HCT116 (cell line): ENCODE measurements around the gene QRFPR. TPM values are rescaled to one million over a fixed set of nuclear protein-coding genes. Genes with fewer than 3 reads are reported as not detected.
A peak's percentile ranks its signal among the peaks of the same experiment; 100 is the strongest.

Experiments
- ATAC-seq: fragments of 200-7000 bp; cut with Tn5 transposase; 2 replicates; pipeline ENCODE4 v1.9.1; 2020; ENCODE audit warnings: mild to moderate bottlenecking, moderate library complexity
- BruUV-seq: library from RNA; stranded (reverse); fragments of 400-500 nt; replicated peaks from 2 replicates; lab custom pipeline; 2021; lab: Mats Ljungman, UMichigan
- CTCF ChIA-PET: fragments of 300-600 bp; sonication (Branson Sonifier 250); formaldehyde crosslinking; loops from one replicate; lab custom pipeline; 2021; ENCODE audit warnings: antibody characterized with exemption; lab: Charles Lee
- POLR2A ChIA-PET: fragments of 300-600, 350-600 bp; sonication (Branson Sonifier 250); formaldehyde crosslinking; loops from one replicate; lab custom pipeline; 2021; ENCODE audit warnings: antibody characterized with exemption; lab: Charles Lee
- RAD21 ChIA-PET, 2 experiments: fragments of 300-600 bp; sonication (Branson Sonifier 250); formaldehyde crosslinking; loops; one replicate each; lab custom pipeline; 2023; ENCODE audit warnings: low total read pairs in 2 of 2; ENCODE audit not compliant: uncharacterized antibody in 2 of 2, unreplicated experiment in 2 of 2, low non-redundant PET in 1 of 2; lab: Charles Lee
- DNase-seq: peaks from one replicate; pipeline ENCODE4 v3.0.0-alpha.2; 2010; ENCODE audit warnings: low read depth, low spot score
- H2AFZ ChIP-seq: fragments of 200-600 bp; shearing (Covaris generic), sonication (generic); 2 replicates; pipeline ENCODE4 v1.6.1; 2017; ENCODE audit warnings: low read depth, mixed run types, mixed read lengths, antibody characterized with exemption, low read length; ENCODE audit not compliant: poor library complexity, severe bottlenecking
- H3K27ac ChIP-seq: 2 replicates; pipeline ENCODE4 v1.5.1; 2012; ENCODE audit warnings: low read depth, low read length
- H3K27me3 ChIP-seq: fragments of 200-600 bp; sonication (generic); 2 replicates; pipeline ENCODE4 v1.6.1; 2016; ENCODE audit warnings: mixed run types, low read length, mixed read lengths; ENCODE audit not compliant: insufficient read depth
- H3K36me3 ChIP-seq, 2 experiments: fragments of 200-500 bp in 1 of 2; fragments of 200-600 bp in 1 of 2; sonication (Bioruptor generic) in 1 of 2; sonication (generic) in 1 of 2; 2 replicates each; pipeline versions ENCODE4 v1.5.1 to v1.6.1; 2014 to 2016; ENCODE audit warnings: low read length in 2 of 2, inconsistent platforms in 1 of 2, mixed read lengths in 1 of 2, mixed run types in 1 of 2; ENCODE audit not compliant: insufficient read depth in 2 of 2, control insufficient read depth in 1 of 2
- H3K4me1 ChIP-seq, 2 experiments: fragments of 200-600 bp in 1 of 2; sonication (generic) in 1 of 2; 2 replicates each; pipeline versions ENCODE4 v1.5.1 to v1.6.1; 2012 to 2017; ENCODE audit warnings: low read length in 2 of 2, inconsistent platforms in 1 of 2, mild to moderate bottlenecking in 1 of 2, mixed read lengths in 1 of 2, mixed run types in 1 of 2, moderate library complexity in 1 of 2; ENCODE audit not compliant: insufficient read depth in 2 of 2, control insufficient read depth in 1 of 2
- H3K4me2 ChIP-seq: fragments of 200-600 bp; sonication (generic); 2 replicates; pipeline ENCODE4 v1.6.1; 2017; ENCODE audit warnings: mixed run types, low read length, mixed read lengths
- H3K4me3 ChIP-seq, 2 experiments: fragments of 200-600 bp in 1 of 2; sonication (generic) in 1 of 2; replicated peaks in 1 of 2; 2 replicates each; pipeline ENCODE4 v1.5.1; 2011 to 2016; ENCODE audit warnings: low read length in 2 of 2, control low read depth in 1 of 2, low read depth in 1 of 2, mild to moderate bottlenecking in 1 of 2, mixed read lengths in 1 of 2, mixed run types in 1 of 2
- H3K79me2 ChIP-seq: fragments of 200-600 bp; sonication (generic); 2 replicates; pipeline ENCODE4 v1.6.1; 2017; ENCODE audit warnings: mild to moderate bottlenecking, mixed run types, low read length, moderate library complexity, mixed read lengths; ENCODE audit not compliant: insufficient read depth
- H3K9ac ChIP-seq: fragments of 200-600 bp; sonication (generic); 2 replicates; pipeline ENCODE4 v1.6.1; 2016; ENCODE audit warnings: low read length, mixed read lengths
- H3K9me2 ChIP-seq: fragments of 200-600 bp; sonication (generic), shearing (Covaris generic); 2 replicates; pipeline ENCODE4 v1.6.1; 2017; ENCODE audit warnings: mixed run types, mild to moderate bottlenecking, moderate library complexity; ENCODE audit not compliant: insufficient read depth
- H3K9me3 ChIP-seq, 2 experiments: fragments of 200-500 bp in 1 of 2; fragments of 200-600 bp in 1 of 2; sonication (Bioruptor generic) in 1 of 2; sonication (generic) in 1 of 2; 2 replicates each; pipeline ENCODE4 v1.6.1; 2014 to 2017; ENCODE audit warnings: low read length in 2 of 2, mixed read lengths in 2 of 2, inconsistent platforms in 1 of 2, low read depth in 1 of 2, mild to moderate bottlenecking in 1 of 2, mixed run types in 1 of 2, moderate library complexity in 1 of 2; ENCODE audit not compliant: control insufficient read depth in 1 of 2, insufficient read depth in 1 of 2
- H4K20me1 ChIP-seq: fragments of 200-600 bp; sonication (generic), shearing (Covaris generic); 2 replicates; pipeline ENCODE4 v1.6.1; 2017; ENCODE audit warnings: mixed run types, mild to moderate bottlenecking, moderate library complexity; ENCODE audit not compliant: insufficient read depth
- ATF3 ChIP-seq: IDR thresholded peaks from 2 replicates; pipeline ENCODE4 v1.6.1; 2012
- CBX3 ChIP-seq: IDR thresholded peaks from 2 replicates; pipeline ENCODE4 v1.6.1; 2012; ENCODE audit warnings: low read depth
- CEBPB ChIP-seq: IDR thresholded peaks from 2 replicates; pipeline ENCODE4 v1.6.1; 2012; ENCODE audit warnings: low read depth
- ELF1 ChIP-seq: IDR thresholded peaks from 2 replicates; pipeline ENCODE4 v1.6.1; 2012; ENCODE audit warnings: low read depth, borderline replicate concordance
- EZH2 ChIP-seq: fragments of 200-600 bp; sonication (generic); IDR thresholded peaks from 2 replicates; pipeline ENCODE4 v1.6.1; 2017; ENCODE audit warnings: antibody characterized with exemption, mixed run types
- FOSL1 ChIP-seq: IDR thresholded peaks from 2 replicates; pipeline ENCODE4 v1.6.1; 2012; ENCODE audit warnings: low read depth
- JUND ChIP-seq: IDR thresholded peaks from 2 replicates; pipeline ENCODE4 v1.6.1; 2012
- POLR2A ChIP-seq: IDR thresholded peaks from 2 replicates; pipeline ENCODE4 v1.7.0; 2011; ENCODE audit warnings: borderline replicate concordance; ENCODE audit not compliant: insufficient read depth, insufficient read length; ENCODE audit errors: extremely low read depth
- POLR2AphosphoS5 ChIP-seq: IDR thresholded peaks from 2 replicates; pipeline ENCODE4 v1.6.1; 2011; ENCODE audit warnings: mild to moderate bottlenecking, low read depth, low read length, moderate library complexity
- RAD21 ChIP-seq: IDR thresholded peaks from 2 replicates; pipeline ENCODE4 v1.6.1; 2012; ENCODE audit warnings: low read depth, mild to moderate bottlenecking
- SIN3A ChIP-seq: IDR thresholded peaks from 2 replicates; pipeline ENCODE4 v1.6.1; 2012; ENCODE audit warnings: low read depth
- SP1 ChIP-seq: IDR thresholded peaks from 2 replicates; pipeline ENCODE4 v1.6.1; 2012; ENCODE audit warnings: low read depth
- SRF ChIP-seq: IDR thresholded peaks from 2 replicates; pipeline ENCODE4 v1.6.1; 2012; ENCODE audit warnings: low read depth
- TCF7L2 ChIP-seq: IDR thresholded peaks from 2 replicates; pipeline ENCODE4 v1.7.0; 2011; ENCODE audit warnings: borderline replicate concordance, inconsistent platforms; ENCODE audit not compliant: insufficient read depth, insufficient read length; ENCODE audit errors: extremely low read depth
- ZFX ChIP-seq: fragments of 450-650 bp; IDR thresholded peaks from 2 replicates; pipeline ENCODE4 v1.6.1; 2017
- ZNF274 ChIP-seq: fragments of 200-500 bp; sonication (Bioruptor generic); IDR thresholded peaks from 2 replicates; pipeline ENCODE4 v1.6.1; 2014; ENCODE audit warnings: mild to moderate bottlenecking, low read depth, low read length, inconsistent platforms
- intact Hi-C: fragments of 100-400 bp; cut with micrococcal nuclease; formaldehyde crosslinking; loops from 2 replicates; pipeline ENCODE4 v1.10.0; 2022
- total RNA-seq: library from RNA; stranded (reverse); gene quantifications from one replicate; pipeline ENCODE4 v1.2.1, GENCODE V29; 2021; ENCODE audit not compliant: unreplicated experiment
- TF ChIP-seq, protein P1 (sequence below): IDR thresholded peaks from 2 replicates; pipeline ENCODE4 v1.6.1; 2012; ENCODE audit warnings: low read depth

The QRFPR gene
- total RNA-seq, 1 experiment from 2014 or later: not detected

GRCh38 chr4:121376097-121376496 lies 4.7 kb downstream of the QRFPR start (continued):
- TF ChIP-seq ELF1 (no peak), POLR2A (no peak), ZFX (no peak)

DNA sequence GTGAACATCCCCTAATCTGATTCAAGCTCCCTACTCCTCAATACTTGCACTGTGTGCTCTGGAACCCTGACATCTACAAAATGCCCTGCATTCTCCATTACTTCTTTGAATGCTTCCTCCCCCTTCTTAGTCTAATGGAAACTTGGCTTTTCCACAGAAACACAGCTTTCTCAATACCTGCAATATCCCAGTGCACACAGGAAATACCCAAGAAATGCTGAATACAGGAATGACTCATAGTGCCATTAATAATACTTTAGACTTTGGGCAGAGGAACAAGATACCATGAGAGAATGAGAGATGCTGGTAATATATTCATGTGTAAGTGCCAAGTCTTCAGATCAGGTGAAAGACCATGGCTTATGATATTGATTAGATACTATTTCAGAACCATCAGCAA lies 5.6 kb downstream of the QRFPR start:
- Histone ChIP-seq H3K9me3 (no peaks in the 10 kb centered on the region), H3K4me1 (peaks cover 4 to 23% of the 10 kb centered on the region in 2 experiments; a peak in 3 of 4 replicates), H3K4me3 (no peak overlapping the region), H3K27ac (no peak overlapping the region), H3K36me3 (no peaks in the 10 kb centered on the region), H3K4me2 (peak overlapping the region; percentile 32), H3K9ac (no peak overlapping the region), H3K9me2 (no peaks in the 10 kb centered on the region), H4K20me1 (no peaks in the 10 kb centered on the region), H3K27me3 (no peaks in the 10 kb centered on the region), H2AFZ (peak overlapping the region; percentile 49), H3K79me2 (no peaks in the 10 kb centered on the region)
- no TSS peak for BruUV-seq
- DNase-seq (no peak), ATAC-seq (peak; percentile 16; the same call in 1 of the 2 replicates)
- 0 out of 2 replicates have a peak, but pooled peaks have one; percentile 13 for TF ChIP-seq SRF
- TF ChIP-seq POLR2AphosphoS5: no peak
- TF ChIP-seq SIN3A: no peak
- peak; percentile 48; the same call in 1 of the 2 replicates for TF ChIP-seq CBX3
- peak; percentile 56 for TF ChIP-seq JUND
- no peak for TF ChIP-seq EZH2
- 0 out of 2 replicates have a peak, but pooled peaks have one; percentile 31 for TF ChIP-seq ATF3
- no peak for TF ChIP-seq ZNF274
- TF ChIP-seq, protein P1, sequence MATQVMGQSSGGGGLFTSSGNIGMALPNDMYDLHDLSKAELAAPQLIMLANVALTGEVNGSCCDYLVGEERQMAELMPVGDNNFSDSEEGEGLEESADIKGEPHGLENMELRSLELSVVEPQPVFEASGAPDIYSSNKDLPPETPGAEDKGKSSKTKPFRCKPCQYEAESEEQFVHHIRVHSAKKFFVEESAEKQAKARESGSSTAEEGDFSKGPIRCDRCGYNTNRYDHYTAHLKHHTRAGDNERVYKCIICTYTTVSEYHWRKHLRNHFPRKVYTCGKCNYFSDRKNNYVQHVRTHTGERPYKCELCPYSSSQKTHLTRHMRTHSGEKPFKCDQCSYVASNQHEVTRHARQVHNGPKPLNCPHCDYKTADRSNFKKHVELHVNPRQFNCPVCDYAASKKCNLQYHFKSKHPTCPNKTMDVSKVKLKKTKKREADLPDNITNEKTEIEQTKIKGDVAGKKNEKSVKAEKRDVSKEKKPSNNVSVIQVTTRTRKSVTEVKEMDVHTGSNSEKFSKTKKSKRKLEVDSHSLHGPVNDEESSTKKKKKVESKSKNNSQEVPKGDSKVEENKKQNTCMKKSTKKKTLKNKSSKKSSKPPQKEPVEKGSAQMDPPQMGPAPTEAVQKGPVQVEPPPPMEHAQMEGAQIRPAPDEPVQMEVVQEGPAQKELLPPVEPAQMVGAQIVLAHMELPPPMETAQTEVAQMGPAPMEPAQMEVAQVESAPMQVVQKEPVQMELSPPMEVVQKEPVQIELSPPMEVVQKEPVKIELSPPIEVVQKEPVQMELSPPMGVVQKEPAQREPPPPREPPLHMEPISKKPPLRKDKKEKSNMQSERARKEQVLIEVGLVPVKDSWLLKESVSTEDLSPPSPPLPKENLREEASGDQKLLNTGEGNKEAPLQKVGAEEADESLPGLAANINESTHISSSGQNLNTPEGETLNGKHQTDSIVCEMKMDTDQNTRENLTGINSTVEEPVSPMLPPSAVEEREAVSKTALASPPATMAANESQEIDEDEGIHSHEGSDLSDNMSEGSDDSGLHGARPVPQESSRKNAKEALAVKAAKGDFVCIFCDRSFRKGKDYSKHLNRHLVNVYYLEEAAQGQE: no peak
- TF ChIP-seq SP1: peak; percentile 52
- no peak for TF ChIP-seq RAD21
- no peak for TF ChIP-seq TCF7L2
- TF ChIP-seq CEBPB: peak; percentile 77
- TF ChIP-seq FOSL1: peak; percentile 54
- no peak for TF ChIP-seq ZFX
- CTCF ChIA-PET: no interaction called here
- intact Hi-C loops: no loop called here
- POLR2A ChIA-PET: no interaction called here
- RAD21 ChIA-PET: no interaction called here
